Measurements from ENCODE around the gene TMCC3.

Gene TMCC3

DNA sequence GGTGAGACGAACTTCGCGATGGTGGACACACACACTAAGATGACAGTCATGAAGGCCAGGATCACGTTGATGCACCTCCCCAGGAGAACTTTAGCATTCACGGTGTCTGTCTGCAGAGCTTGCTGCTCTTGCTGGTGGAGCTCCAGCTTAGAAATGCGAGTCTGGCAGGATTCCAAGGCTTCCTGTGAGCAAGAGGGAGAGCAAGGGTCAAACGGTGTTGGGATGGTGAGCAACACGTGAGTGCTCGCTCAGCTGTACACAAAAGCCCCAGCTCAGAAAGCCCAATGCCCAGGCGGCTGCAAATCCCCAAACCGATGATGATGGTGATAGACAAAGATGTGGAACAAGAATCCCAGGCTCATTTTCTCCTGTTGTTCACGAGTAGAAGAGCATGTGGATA lies 78.8 kb downstream of the TMCC3 start:
- Mint-ChIP-seq H3K9me3 (no peaks in the 10 kb centered on the region), H3K27ac (no peak overlapping the region)

DNA sequence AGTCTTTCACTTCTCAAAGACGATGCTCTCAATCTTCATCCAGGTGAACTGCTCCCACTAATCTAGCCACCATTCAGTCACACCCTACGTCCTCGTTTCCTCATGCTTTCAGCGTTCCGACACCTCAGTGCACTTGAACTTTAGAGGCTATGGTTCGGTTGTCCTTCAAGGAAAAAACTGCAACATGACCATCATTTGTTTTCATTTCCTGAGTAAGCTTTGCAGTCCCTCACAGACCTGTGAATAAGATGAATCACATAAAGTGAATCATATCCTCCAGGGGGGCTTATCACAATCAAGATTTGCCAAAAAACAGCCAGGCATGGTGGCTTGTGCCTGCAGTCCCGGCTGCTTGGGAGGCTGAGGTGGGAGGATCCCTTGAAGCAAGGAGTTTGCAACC lies 80.2 kb downstream of the TMCC3 start:
- no peak overlapping the region for H3K27ac Mint-ChIP-seq
- intact Hi-C loops (cut with micrococcal nuclease): no loop called here
- H3K9me3 Mint-ChIP-seq: no peaks in the 10 kb centered on the region
- peaks cover 6% of the 10 kb centered on the region for H3K4me1 Mint-ChIP-seq (ENCODE audit: low read depth)
- no peaks in the 10 kb centered on the region for H3K36me3 Mint-ChIP-seq (ENCODE audit: low read depth)
- H3K4me3 Mint-ChIP-seq: no peak overlapping the region
- H3K27me3 Mint-ChIP-seq: peaks cover 5% of the 10 kb centered on the region

More for the DNA sequence above, 78.8 kb downstream of the TMCC3 start:
- peaks cover 3% of the 10 kb centered on the region for H3K27me3 Mint-ChIP-seq
- intact Hi-C loops (cut with micrococcal nuclease): no loop called here
- H3K36me3 Mint-ChIP-seq (ENCODE audit: low read depth): no peaks in the 10 kb centered on the region
- H3K4me1 Mint-ChIP-seq (ENCODE audit: low read depth): peaks cover 2% of the 10 kb centered on the region
- no peak overlapping the region for H3K4me3 Mint-ChIP-seq

DNA sequence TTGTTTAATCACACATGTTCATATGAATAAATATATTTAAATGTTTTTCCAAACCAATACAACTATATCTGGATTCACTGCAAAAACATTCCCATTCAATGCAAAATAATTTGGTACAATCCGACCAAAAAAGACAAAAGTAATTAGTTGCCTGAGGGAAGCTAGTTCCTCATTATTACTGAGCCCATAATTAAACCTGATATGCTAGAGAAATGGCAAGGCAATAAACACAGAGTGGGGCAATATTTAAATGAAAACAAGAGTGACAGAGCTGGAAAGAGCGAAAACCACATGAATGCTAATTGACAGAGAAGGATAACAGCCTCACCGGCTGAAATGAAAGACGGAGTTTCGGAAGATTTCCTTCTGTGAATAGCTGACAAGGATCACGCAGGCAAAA lies 82.6 kb downstream of the TMCC3 start:
- H3K36me3 Mint-ChIP-seq (ENCODE audit: low read depth): no peaks in the 10 kb centered on the region

DNA sequence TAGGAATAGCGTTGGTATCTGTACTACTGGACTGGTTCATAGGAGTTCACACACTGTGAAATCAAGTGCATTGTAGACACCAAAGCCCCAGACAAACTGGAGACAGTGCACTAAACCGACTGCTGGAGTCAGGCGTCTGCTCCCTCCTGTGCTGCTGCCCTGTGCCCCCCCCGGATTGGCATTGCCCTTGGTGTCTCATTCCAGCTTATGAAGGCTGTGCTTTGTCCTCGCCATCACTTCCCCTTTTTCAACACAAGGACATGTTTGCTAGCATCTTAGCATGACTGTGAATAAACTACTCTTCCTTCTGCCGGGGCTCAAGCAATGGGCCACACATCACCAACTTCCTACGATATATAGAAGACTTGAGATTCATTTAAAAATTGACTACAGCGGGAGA lies 84.0 kb downstream of the TMCC3 start:
- H3K27ac Mint-ChIP-seq: no peak overlapping the region
- H3K9me3 Mint-ChIP-seq: no peaks in the 10 kb centered on the region
- peaks cover 5% of the 10 kb centered on the region for H3K27me3 Mint-ChIP-seq
- intact Hi-C loops (cut with micrococcal nuclease): no loop called here
- H3K4me1 Mint-ChIP-seq (ENCODE audit: low read depth): peaks cover 6% of the 10 kb centered on the region
- H3K36me3 Mint-ChIP-seq (ENCODE audit: low read depth): no peaks in the 10 kb centered on the region
- H3K4me3 Mint-ChIP-seq: no peak overlapping the region

More for the DNA sequence above, 82.6 kb downstream of the TMCC3 start:
- Mint-ChIP-seq H3K27me3 (peaks cover 5% of the 10 kb centered on the region), H3K9me3 (no peaks in the 10 kb centered on the region), H3K4me1 (ENCODE audit: low read depth) (peaks cover 6% of the 10 kb centered on the region), H3K4me3 (no peak overlapping the region), H3K27ac (no peak overlapping the region)
- intact Hi-C loops (cut with micrococcal nuclease): no loop called here

DNA sequence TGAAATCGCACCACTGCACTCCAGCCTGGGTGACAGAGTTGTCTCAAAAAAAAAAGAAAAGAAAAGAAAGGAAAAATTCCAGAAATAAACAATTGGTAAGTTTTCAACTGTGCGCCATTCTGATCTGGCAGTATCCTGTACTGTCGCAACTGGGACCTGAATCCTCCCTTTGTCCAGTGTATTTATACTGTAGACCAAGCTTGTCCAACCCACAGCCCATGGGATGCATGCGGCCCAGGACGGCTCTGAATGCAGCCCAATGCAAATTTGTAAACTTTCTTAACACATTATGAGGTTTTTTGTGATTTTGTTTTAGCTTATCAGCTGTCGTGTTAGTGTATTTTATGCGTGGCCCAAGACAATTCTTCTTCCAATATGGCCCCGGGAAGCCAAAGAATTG lies 84.7 kb downstream of the TMCC3 start:
- H3K36me3 Mint-ChIP-seq (ENCODE audit: low read depth): no peaks in the 10 kb centered on the region
- intact Hi-C loops (cut with micrococcal nuclease): no loop called here
- H3K4me1 Mint-ChIP-seq (ENCODE audit: low read depth): peaks cover 6% of the 10 kb centered on the region
- no peaks in the 10 kb centered on the region for H3K9me3 Mint-ChIP-seq
- peaks cover 5% of the 10 kb centered on the region for H3K27me3 Mint-ChIP-seq
- H3K27ac Mint-ChIP-seq: no peak overlapping the region
- no peak overlapping the region for H3K4me3 Mint-ChIP-seq

DNA sequence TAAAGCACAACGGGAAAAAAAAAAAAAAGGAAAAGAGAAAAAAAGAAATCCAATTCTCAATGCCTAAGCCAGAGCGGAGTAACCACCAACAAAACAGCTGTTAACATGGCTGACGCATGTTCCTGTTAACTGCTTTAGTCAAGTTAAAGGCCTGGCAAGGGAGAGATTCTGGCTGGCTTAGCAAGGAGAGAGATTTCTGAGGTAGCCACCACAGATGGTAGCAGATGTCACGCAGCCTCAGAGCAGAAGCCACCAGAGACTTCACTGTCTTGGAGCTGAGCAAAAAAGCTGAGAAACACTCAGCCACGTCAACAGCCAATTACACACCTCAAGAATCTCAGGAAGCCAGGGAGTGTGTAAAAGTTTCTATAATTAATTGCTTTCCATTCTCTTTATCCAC lies 87.1 kb downstream of the TMCC3 start:
- intact Hi-C loops (cut with micrococcal nuclease): no loop called here
- Mint-ChIP-seq H3K9me3 (no peaks in the 10 kb centered on the region), H3K4me1 (ENCODE audit: low read depth) (peaks cover 6% of the 10 kb centered on the region), H3K27ac (no peak overlapping the region), H3K36me3 (ENCODE audit: low read depth) (no peaks in the 10 kb centered on the region), H3K4me3 (no peak overlapping the region), H3K27me3 (peaks cover 17% of the 10 kb centered on the region)

DNA sequence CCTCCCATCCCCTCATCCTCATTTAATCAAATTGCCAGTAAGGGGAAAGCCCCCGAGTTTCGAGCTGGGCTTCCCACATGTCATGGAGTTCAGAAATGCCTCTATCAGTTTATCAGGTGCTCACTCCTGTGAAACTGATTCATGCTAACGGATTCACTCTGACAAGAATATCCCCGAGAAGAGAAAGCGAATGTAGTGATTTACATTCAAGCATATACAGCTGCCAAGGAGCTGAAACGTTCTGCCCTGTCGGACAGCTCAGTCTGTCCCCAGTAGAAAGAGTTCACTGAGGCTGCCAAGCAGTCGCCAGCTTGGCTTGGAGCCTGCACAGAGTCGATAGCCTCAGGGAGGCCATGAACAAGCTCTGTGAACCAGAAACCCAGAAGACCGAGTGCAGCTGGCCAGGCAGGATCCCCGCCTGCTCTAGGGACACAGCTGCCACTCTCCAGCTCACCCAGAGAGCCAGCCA lies 88.4 kb downstream of the TMCC3 start:
- no peaks in the 10 kb centered on the region for H3K9me3 Mint-ChIP-seq
- H3K36me3 Mint-ChIP-seq (ENCODE audit: low read depth): no peaks in the 10 kb centered on the region
- no peak overlapping the region for H3K4me3 Mint-ChIP-seq
- H3K27me3 Mint-ChIP-seq: peaks cover 14% of the 10 kb centered on the region
- intact Hi-C loops (cut with micrococcal nuclease): no loop called here
- H3K27ac Mint-ChIP-seq: no peak overlapping the region
- H3K4me1 Mint-ChIP-seq (ENCODE audit: low read depth): peaks cover 6% of the 10 kb centered on the region

DNA sequence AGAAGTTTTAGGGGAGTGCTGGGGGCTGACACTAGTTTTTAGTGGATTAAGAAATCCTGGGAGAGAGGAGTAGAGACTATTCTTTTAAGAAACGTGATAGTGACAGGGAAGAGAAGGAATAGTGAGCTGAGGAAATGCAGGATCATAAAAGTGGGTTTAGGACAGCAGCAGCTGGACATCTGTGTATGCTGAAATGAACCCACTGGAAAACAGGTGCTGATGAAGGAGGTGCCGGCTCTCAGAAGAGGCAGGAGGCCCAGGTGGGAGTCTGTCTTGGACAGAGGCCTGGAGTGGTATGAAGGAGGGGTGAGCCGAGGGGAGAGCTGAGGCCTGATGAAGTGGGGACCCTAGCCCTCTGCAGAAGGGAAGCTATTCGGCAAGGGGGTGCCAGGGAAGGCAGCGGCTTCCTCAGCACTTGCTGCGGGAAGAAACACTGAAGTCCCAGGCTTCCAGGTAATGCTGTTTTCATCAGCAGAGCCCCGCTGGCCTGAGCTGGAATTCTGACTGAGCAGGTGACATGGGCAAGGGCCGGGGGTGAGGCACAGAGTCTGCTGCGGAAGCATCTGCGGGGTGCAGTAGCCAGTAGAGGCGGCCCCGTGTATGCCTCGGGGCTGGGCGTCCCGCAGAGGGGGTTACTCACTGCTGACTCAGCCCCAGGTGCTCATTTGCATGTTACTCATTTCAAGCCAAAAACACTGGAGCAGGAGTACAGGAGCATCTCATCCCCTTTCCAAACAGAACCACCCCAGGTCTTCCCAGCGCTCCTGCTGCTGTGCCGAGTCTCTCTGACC lies 89.7 kb downstream of the TMCC3 start:
- Mint-ChIP-seq H3K9me3 (no peaks in the 10 kb centered on the region), H3K36me3 (ENCODE audit: low read depth) (no peaks in the 10 kb centered on the region), H3K4me3 (no peak overlapping the region), H3K4me1 (ENCODE audit: low read depth) (no peaks in the 10 kb centered on the region), H3K27me3 (peaks cover 12% of the 10 kb centered on the region), H3K27ac (no peak overlapping the region)
- intact Hi-C loops (cut with micrococcal nuclease): no loop called here

DNA sequence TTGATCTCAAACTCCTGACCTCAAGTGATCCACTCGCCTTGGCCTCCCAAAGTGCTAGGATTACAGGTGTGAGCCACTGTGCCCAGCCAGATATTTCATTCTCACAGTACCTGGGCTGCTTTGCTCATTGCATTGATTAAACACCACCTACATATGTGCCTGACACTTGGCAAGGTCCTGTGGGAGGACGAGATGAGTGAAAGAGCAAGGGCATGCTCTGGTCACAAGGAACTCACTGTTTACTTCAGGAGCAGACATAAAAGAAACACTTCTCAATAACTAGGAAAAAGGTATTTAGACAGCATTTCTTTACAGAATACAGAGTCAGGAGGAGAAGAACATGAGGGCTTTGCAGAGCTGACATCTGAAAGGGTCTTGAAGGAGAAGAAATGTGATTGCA lies 91.7 kb downstream of the TMCC3 start:
- Mint-ChIP-seq H3K4me1 (ENCODE audit: low read depth) (no peaks in the 10 kb centered on the region), H3K36me3 (ENCODE audit: low read depth) (no peaks in the 10 kb centered on the region), H3K27me3 (peaks cover 12% of the 10 kb centered on the region), H3K9me3 (no peaks in the 10 kb centered on the region), H3K4me3 (no peak overlapping the region), H3K27ac (no peak overlapping the region)
- intact Hi-C loops (cut with micrococcal nuclease): no loop called here

DNA sequence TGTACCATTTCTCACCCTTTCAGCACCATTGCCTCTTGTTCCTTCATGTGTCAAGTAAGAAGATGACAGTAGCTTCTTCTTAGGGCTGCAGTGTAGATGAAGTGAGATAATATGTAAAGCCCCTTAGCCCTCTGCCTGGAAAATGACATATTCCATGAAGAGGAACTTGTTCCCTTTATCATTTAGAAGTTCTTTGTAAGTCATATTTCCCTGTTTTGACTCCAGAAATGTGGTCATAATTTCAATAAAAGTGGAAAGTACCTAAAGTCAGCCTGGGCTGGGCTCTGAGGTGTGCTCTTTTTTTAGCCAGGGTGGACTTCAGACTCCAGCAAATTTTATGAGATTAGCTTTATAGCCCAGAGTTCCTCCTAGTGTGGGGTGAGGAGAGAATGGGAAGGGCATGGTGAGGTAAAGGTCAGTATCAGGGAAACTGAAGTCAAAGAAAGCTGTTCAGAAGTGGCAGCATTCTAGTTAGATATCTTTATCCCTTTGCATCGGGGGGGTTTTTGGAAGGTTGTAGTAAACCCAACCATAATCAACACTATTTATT lies 92.5 kb downstream of the TMCC3 start:
- H3K9me3 Mint-ChIP-seq: no peaks in the 10 kb centered on the region
- H3K4me3 Mint-ChIP-seq: no peak overlapping the region
- peaks cover 12% of the 10 kb centered on the region for H3K27me3 Mint-ChIP-seq
- no peaks in the 10 kb centered on the region for H3K4me1 Mint-ChIP-seq (ENCODE audit: low read depth)
- H3K27ac Mint-ChIP-seq: no peak overlapping the region
- no peaks in the 10 kb centered on the region for H3K36me3 Mint-ChIP-seq (ENCODE audit: low read depth)
- intact Hi-C loops (cut with micrococcal nuclease): no loop called here

DNA sequence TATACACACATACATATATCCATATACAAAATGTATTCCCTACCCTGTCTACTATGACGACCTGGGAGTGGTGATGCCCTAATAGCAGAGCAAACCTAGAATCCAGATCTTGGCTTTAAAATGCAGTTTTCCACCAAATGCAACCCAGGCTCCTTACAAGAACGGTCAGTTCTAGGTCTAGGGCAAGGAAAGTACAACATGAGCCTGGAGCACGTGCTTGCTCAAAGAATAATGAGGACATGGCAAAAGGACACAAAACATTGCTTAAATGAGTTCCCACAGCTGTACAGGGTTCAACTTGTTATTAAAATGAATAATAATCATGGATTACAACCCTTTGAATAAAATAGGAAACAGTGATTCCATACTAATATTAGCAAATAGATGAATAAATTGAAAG lies 94.7 kb downstream of the TMCC3 start:
- Mint-ChIP-seq H3K27me3 (peaks cover 12% of the 10 kb centered on the region), H3K9me3 (peaks cover 8% of the 10 kb centered on the region), H3K27ac (no peak overlapping the region), H3K4me3 (no peak overlapping the region), H3K36me3 (ENCODE audit: low read depth) (no peaks in the 10 kb centered on the region), H3K4me1 (ENCODE audit: low read depth) (peaks cover 7% of the 10 kb centered on the region)
- intact Hi-C loops (cut with micrococcal nuclease): no loop called here

DNA sequence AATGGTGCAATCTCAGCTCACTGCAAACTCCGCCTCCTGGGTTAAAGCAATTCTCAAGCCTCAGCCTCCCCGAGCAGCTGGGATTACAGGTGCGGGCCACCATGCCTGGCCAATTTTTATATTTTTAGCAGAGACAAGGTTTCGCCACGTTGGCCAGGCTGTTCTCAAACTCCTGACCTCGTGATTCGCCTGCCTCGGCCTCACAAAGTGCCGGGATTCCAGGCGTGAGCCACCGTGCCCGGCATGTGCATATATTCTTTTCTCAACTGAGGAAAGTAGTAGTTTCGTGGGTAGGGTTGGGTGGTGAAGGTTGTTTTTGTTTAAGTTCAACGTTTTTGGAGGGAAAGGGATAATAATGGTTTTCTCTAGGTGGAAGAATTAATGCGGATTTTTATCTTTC lies 96.5 kb downstream of the TMCC3 start:
- intact Hi-C loops (cut with micrococcal nuclease): no loop called here
- H3K36me3 Mint-ChIP-seq (ENCODE audit: low read depth): no peaks in the 10 kb centered on the region
- peaks cover 7% of the 10 kb centered on the region for H3K4me1 Mint-ChIP-seq (ENCODE audit: low read depth)
- no peak overlapping the region for H3K4me3 Mint-ChIP-seq
- H3K27ac Mint-ChIP-seq: no peak overlapping the region
- no peaks in the 10 kb centered on the region for H3K27me3 Mint-ChIP-seq
- H3K9me3 Mint-ChIP-seq: peaks cover 8% of the 10 kb centered on the region

DNA sequence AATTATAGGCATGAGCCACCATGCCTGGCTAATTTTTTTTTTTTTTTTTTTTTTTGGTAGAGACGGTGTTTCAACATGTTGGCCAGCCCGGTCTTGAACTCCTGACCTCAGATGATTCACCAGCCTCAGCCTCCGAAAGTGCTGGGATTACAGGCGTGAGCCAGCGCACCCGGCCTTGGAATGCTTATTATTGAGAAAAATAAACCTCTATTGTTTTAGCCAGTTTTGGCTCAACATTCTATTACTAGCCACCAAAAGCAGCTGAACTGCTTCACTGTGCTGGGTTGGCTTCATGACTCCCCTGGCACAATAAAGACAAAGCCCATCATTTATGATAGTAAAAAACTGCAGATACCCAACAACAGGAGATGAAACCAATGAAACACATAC lies 97.2 kb downstream of the TMCC3 start:
- no peak overlapping the region for H3K4me3 Mint-ChIP-seq
- peaks cover 13% of the 10 kb centered on the region for H3K9me3 Mint-ChIP-seq
- H3K27ac Mint-ChIP-seq: no peak overlapping the region
- no peaks in the 10 kb centered on the region for H3K36me3 Mint-ChIP-seq (ENCODE audit: low read depth)
- H3K27me3 Mint-ChIP-seq: no peaks in the 10 kb centered on the region
- peaks cover 7% of the 10 kb centered on the region for H3K4me1 Mint-ChIP-seq (ENCODE audit: low read depth)
- intact Hi-C loops (cut with micrococcal nuclease): no loop called here

DNA sequence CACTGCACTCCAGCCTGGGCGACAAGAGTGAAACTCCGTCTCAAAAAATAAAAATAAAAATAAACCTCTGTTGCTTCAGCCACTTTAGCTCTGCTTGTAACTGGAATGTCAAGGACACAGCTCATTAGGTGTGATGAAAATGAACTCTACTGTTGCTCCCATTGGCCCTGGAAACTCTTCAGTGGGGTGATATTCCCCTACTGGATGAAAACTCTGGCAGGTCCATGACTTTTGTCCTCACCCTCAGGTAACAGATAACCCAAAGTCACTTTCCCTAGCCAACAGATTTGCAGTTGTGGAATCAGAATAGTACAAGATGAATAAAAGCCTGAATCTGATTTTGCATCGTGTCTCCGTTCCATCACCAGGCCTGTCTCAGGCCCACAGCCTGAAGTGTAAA lies 98.5 kb downstream of the TMCC3 start:
- Mint-ChIP-seq H3K27ac (no peak overlapping the region), H3K27me3 (no peaks in the 10 kb centered on the region), H3K4me3 (no peak overlapping the region), H3K36me3 (ENCODE audit: low read depth) (no peaks in the 10 kb centered on the region), H3K4me1 (ENCODE audit: low read depth) (peaks cover 7% of the 10 kb centered on the region), H3K9me3 (peaks cover 26% of the 10 kb centered on the region)
- intact Hi-C loops (cut with micrococcal nuclease): no loop called here

DNA sequence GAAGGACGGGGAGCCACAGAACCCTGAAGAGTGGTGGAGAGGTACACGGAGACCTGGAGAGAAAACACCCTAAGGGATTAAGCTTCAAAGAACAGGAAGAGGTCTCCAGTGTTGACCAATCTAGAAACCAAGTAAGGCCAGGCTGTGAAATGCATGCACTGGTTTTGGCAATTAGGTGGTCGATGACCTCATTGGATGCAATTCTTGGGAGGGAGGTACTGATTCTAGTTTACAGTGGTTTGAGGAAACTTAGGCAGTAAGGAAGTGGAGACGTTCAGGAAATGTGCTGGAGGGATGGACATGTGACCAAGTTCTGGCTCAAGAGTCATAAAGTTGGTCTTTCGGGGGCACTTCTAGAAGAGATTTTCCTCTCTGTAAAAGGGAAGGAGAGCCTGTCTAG lies 99.4 kb downstream of the TMCC3 start:
- no peaks in the 10 kb centered on the region for H3K36me3 Mint-ChIP-seq (ENCODE audit: low read depth)
- peaks cover 35% of the 10 kb centered on the region for H3K9me3 Mint-ChIP-seq
- no peak overlapping the region for H3K4me3 Mint-ChIP-seq
- no peak overlapping the region for H3K27ac Mint-ChIP-seq
- intact Hi-C loops (cut with micrococcal nuclease): no loop called here
- H3K27me3 Mint-ChIP-seq: no peaks in the 10 kb centered on the region
- H3K4me1 Mint-ChIP-seq (ENCODE audit: low read depth): peaks cover 8% of the 10 kb centered on the region
